Trophoblast cell (in vitro differentiated cells and primary cell): ENCODE measurements around the gene CHST11.
A peak's percentile ranks its signal among the peaks of the same experiment; 100 is the strongest.
"Not testable (repeated sequence)": the region's sequence is repeated elsewhere in the genome, so short reads cannot be mapped to it uniquely, and the experiment has no call there.

Source experiments
- DNase-seq, 2 donors: peaks; one replicate each; pipeline ENCODE4 v3.0.0-alpha.2; 2016
- H2AFZ ChIP-seq: 2 replicates; pipeline ENCODE4 v1.6.1; 2013; ENCODE audit warnings: low read length, moderate library complexity, mild to moderate bottlenecking; ENCODE audit not compliant: insufficient read depth, poor library complexity
- H2AK5ac ChIP-seq: 2 replicates; pipeline ENCODE4 v1.6.1; 2013; ENCODE audit warnings: mild to moderate bottlenecking, low read length
- H2BK120ac ChIP-seq: 2 replicates; pipeline ENCODE4 v1.6.1; 2013; ENCODE audit warnings: low read length, mild to moderate bottlenecking, moderate library complexity; ENCODE audit not compliant: insufficient read depth, poor library complexity
- H2BK12ac ChIP-seq: 2 replicates; pipeline ENCODE4 v1.6.1; 2013; ENCODE audit warnings: mild to moderate bottlenecking, low read length, moderate library complexity
- H2BK5ac ChIP-seq: 2 replicates; pipeline ENCODE4 v1.6.1; 2013; ENCODE audit warnings: low read length, low read depth, moderate library complexity, mild to moderate bottlenecking; ENCODE audit not compliant: poor library complexity
- H3K14ac ChIP-seq: 2 replicates; pipeline ENCODE4 v1.6.1; 2013; ENCODE audit warnings: mild to moderate bottlenecking, low read length
- H3K18ac ChIP-seq: 2 replicates; pipeline ENCODE4 v1.6.1; 2013; ENCODE audit warnings: mild to moderate bottlenecking, low read length
- H3K23ac ChIP-seq: 2 replicates; pipeline ENCODE4 v1.6.1; 2013; ENCODE audit warnings: low read length
- H3K27ac ChIP-seq: 2 replicates; pipeline ENCODE4 v1.5.1; 2013; ENCODE audit warnings: low read depth, mild to moderate bottlenecking, inconsistent platforms, low read length, moderate library complexity
- H3K27me3 ChIP-seq: 2 replicates; pipeline ENCODE4 v1.6.1; 2013; ENCODE audit warnings: inconsistent platforms, mild to moderate bottlenecking, low read length, moderate library complexity; ENCODE audit not compliant: insufficient read depth
- H3K36me3 ChIP-seq, 2 experiments: 1 replicate in 1 of 2; 2 replicates in 1 of 2; pipeline ENCODE4 v1.6.1; 2013; ENCODE audit warnings: low read length in 2 of 2, mild to moderate bottlenecking in 2 of 2, moderate library complexity in 1 of 2; ENCODE audit not compliant: insufficient read depth in 2 of 2, control insufficient read depth in 1 of 2
- H3K4ac ChIP-seq: 2 replicates; pipeline ENCODE4 v1.6.1; 2013; ENCODE audit warnings: low read depth, mild to moderate bottlenecking, low read length, moderate library complexity
- H3K4me1 ChIP-seq, 2 experiments: 1 replicate in 1 of 2; 2 replicates in 1 of 2; pipeline ENCODE4 v1.6.1; 2013; ENCODE audit warnings: low read length in 2 of 2, mild to moderate bottlenecking in 2 of 2, moderate library complexity in 1 of 2; ENCODE audit not compliant: insufficient read depth in 2 of 2, control insufficient read depth in 1 of 2
- H3K4me2 ChIP-seq: 2 replicates; pipeline ENCODE4 v1.6.1; 2013; ENCODE audit warnings: inconsistent platforms, mild to moderate bottlenecking, low read length, moderate library complexity
- H3K4me3 ChIP-seq: 2 replicates; pipeline ENCODE4 v1.5.1; 2013; ENCODE audit warnings: mild to moderate bottlenecking, low read depth, low read length, inconsistent platforms
- H3K79me1 ChIP-seq: one replicate; pipeline ENCODE4 v1.6.1; 2013; ENCODE audit warnings: low read length
- H3K79me2 ChIP-seq: 2 replicates; pipeline ENCODE4 v1.6.1; 2013; ENCODE audit warnings: low read length, mild to moderate bottlenecking; ENCODE audit not compliant: control insufficient read depth, insufficient read depth, poor library complexity
- H3K9ac ChIP-seq: 2 replicates; pipeline ENCODE4 v1.6.1; 2013; ENCODE audit warnings: mild to moderate bottlenecking, low read length
- H3K9me3 ChIP-seq: 2 replicates; pipeline ENCODE4 v1.6.1; 2013; ENCODE audit warnings: low read depth, mild to moderate bottlenecking, control low read depth, inconsistent platforms, low read length; ENCODE audit not compliant: insufficient read depth
- H4K12ac ChIP-seq: 2 replicates; pipeline ENCODE4 v1.6.1; 2013; ENCODE audit warnings: low read depth, mild to moderate bottlenecking, low read length, moderate library complexity
- H4K8ac ChIP-seq: 2 replicates; pipeline ENCODE4 v1.6.1; 2013; ENCODE audit warnings: low read depth, mild to moderate bottlenecking, low read length, moderate library complexity
- H4K91ac ChIP-seq: one replicate; pipeline ENCODE4 v1.6.1; 2013; ENCODE audit warnings: low read depth, mild to moderate bottlenecking, low read length, moderate library complexity
- WGBS: extraction: QIAGEN DNeasy Blood & Tissue Kit; methylation state at CpG from one replicate; pipeline ENCODE4 v1.1.7; 2013; ENCODE audit warnings: missing lambda C conversion rate; ENCODE audit not compliant: insufficient read length, insufficient coverage; ENCODE audit errors: extremely low coverage; 5-methylcytosine and 5-hydroxymethylcytosine counted together

Gene CHST11

GRCh38 chr12:104527653-104528052 lies 70.9 kb downstream of the CHST11 start:
- H2BK12ac ChIP-seq, DNase-seq, H3K14ac ChIP-seq, H3K79me2 ChIP-seq, H3K27ac ChIP-seq, H3K9me3 ChIP-seq, H3K36me3 ChIP-seq, H2AK5ac ChIP-seq, H3K4me2 ChIP-seq, H3K27me3 ChIP-seq, H2BK120ac ChIP-seq, H2AFZ ChIP-seq, H4K12ac ChIP-seq, H4K91ac ChIP-seq, H3K23ac ChIP-seq, H3K4me3 ChIP-seq, H2BK5ac ChIP-seq, H4K8ac ChIP-seq, H3K9ac ChIP-seq, H3K18ac ChIP-seq, H3K4ac ChIP-seq: not testable (repeated sequence)
- peaks cover 20 to 22% of the 10 kb centered on the region in 2 experiments for H3K4me1 ChIP-seq
- WGBS = no CpG with 5 or more reads among the region's 5 CpGs
- H3K79me1 ChIP-seq = peaks cover 16% of the 10 kb centered on the region

- Histone ChIP-seq H2BK120ac (no peak overlapping the region), H3K79me1 (peaks cover 14% of the 10 kb centered on the region), H3K23ac (no peak overlapping the region), H3K18ac (no peak overlapping the region), H3K79me2 (no peaks in the 10 kb centered on the region), H2AFZ (no peak overlapping the region), H3K4me2 (no peak overlapping the region), H4K91ac (peak overlapping the region; percentile 32), H3K4me1 (peaks cover 20 to 22% of the 10 kb centered on the region in 2 experiments), H2BK5ac (no peak overlapping the region), H3K36me3 (no peaks in the 10 kb centered on the region), H4K12ac (no peak overlapping the region), H3K9me3 (no peaks in the 10 kb centered on the region), H3K14ac (peak overlapping the region; percentile 40), H3K4me3 (no peak overlapping the region), H4K8ac (peak overlapping the region; percentile 30), H3K9ac (no peak overlapping the region), H3K27me3 (no peaks in the 10 kb centered on the region), H2AK5ac (no peak overlapping the region), H3K27ac (peak overlapping the region; percentile 67), H2BK12ac (no peak overlapping the region), H3K4ac (no peak overlapping the region)
- WGBS = no CpG with 5 or more reads among the region's 3 CpGs
- peak; percentile 48 to 83 for DNase-seq
Observed at GRCh38 chr12:104529130-104529874, 72.6 kb downstream of the CHST11 start.

- no peak overlapping the region for H2AK5ac ChIP-seq
- no peak overlapping the region for H4K8ac ChIP-seq
- no peak overlapping the region for H3K4me2 ChIP-seq
- H3K4ac ChIP-seq = no peak overlapping the region
- no peak overlapping the region for H3K14ac ChIP-seq
- H3K79me2 ChIP-seq = no peaks in the 10 kb centered on the region
- no peaks in the 10 kb centered on the region for H3K9me3 ChIP-seq
- H3K27ac ChIP-seq = no peak overlapping the region
- no peak overlapping the region for H2AFZ ChIP-seq
- peaks cover 15% of the 10 kb centered on the region in 2 experiments for H3K4me1 ChIP-seq
- no peaks in the 10 kb centered on the region for H3K36me3 ChIP-seq
- H3K27me3 ChIP-seq = no peaks in the 10 kb centered on the region
- no peak for DNase-seq
- no peak overlapping the region for H3K18ac ChIP-seq
- H2BK12ac ChIP-seq = no peak overlapping the region
- H3K23ac ChIP-seq = no peak overlapping the region
- H2BK5ac ChIP-seq = no peak overlapping the region
- no peak overlapping the region for H2BK120ac ChIP-seq
- no CpG with 5 or more reads among the region's 2 CpGs for WGBS
- H4K12ac ChIP-seq = no peak overlapping the region
- H3K9ac ChIP-seq = no peak overlapping the region
- H3K79me1 ChIP-seq = peaks cover 8% of the 10 kb centered on the region
- H3K4me3 ChIP-seq = no peak overlapping the region
- no peak overlapping the region for H4K91ac ChIP-seq
Observed at GRCh38 chr12:104532636-104533035, 75.9 kb downstream of the CHST11 start.

GRCh38 chr12:104533134-104533533 lies 76.4 kb downstream of the CHST11 start:
- Histone ChIP-seq H3K23ac (no peak overlapping the region), H4K91ac (no peak overlapping the region), H2BK12ac (no peak overlapping the region), H2BK120ac (no peak overlapping the region), H2AK5ac (no peak overlapping the region), H3K4ac (no peak overlapping the region), H3K4me2 (no peak overlapping the region), H3K27ac (no peak overlapping the region), H2BK5ac (no peak overlapping the region), H3K9ac (no peak overlapping the region), H4K8ac (no peak overlapping the region), H3K79me1 (peaks cover 8% of the 10 kb centered on the region), H3K4me3 (no peak overlapping the region), H3K36me3 (no peaks in the 10 kb centered on the region), H3K27me3 (no peaks in the 10 kb centered on the region), H3K9me3 (no peaks in the 10 kb centered on the region), H3K79me2 (no peaks in the 10 kb centered on the region), H3K14ac (no peak overlapping the region), H2AFZ (no peak overlapping the region), H4K12ac (no peak overlapping the region), H3K4me1 (peaks cover 10 to 15% of the 10 kb centered on the region in 2 experiments), H3K18ac (no peak overlapping the region)
- no peak for DNase-seq
- WGBS = no CpG with 5 or more reads among the region's 2 CpGs
